ENCODE results near the gene LRFN5.

Gene LRFN5

DNA sequence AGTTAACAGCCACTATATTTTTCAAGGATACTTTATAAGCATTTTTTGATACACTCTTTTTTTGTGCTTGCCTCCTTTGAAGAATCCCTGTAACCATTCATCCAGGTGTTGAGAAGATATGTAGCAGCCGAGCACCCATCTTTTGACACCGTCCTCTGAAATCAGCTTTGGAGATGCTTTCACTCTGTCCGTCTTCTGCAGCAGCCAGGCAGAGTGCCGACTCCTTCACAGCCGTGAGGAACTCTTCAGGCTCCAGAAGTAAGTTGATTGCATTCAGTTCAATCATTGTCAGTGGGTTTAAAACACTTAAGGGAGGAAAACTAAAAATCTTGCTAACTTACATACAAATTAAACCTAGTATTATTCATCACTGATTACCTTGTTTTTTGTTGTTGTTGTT, 160.1 kb downstream of the LRFN5 start:
- H3K36me3 Mint-ChIP-seq (ENCODE audit: low read depth), result no peaks in the 10 kb centered on the region
- no peaks in the 10 kb centered on the region for H3K27me3 Mint-ChIP-seq (ENCODE audit: low read depth)
- no peak overlapping the region for H3K4me3 Mint-ChIP-seq

DNA sequence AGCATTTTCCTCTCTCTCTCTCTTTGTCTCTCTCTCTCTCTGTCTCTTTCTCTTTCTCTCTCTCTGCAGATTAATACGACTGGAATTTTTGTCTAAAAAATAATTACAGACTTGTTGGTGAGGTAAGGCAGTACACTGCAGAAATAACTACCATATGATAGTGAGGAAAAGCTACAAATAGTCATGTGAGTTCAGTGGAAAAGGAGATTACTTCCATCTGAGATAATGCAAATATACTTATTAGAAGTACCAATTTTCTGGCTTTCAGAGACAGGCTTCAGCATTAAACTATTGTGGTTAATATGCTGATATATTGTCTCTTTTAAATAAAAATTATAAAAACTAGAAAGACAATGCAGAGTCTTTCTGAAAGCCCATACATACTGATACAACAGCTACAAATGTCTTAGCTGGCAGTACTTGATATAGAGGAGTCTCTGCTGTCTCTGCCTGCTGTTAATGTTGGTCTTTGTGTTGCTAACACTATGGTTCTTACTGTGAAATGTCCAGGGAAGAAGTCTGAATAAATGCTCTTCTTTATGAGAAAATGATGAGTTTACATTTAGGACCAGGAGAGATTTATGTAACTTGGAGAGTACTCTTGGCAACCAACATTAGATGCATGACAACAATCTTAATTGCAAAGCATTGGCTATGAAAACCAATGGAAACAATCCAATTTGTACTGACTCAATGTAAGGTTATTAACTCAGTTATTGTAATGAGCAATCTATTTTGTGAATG, 167.0 kb downstream of the LRFN5 start:
- H3K9me3 Mint-ChIP-seq, result no peaks in the 10 kb centered on the region
- H3K4me3 Mint-ChIP-seq, result no peak overlapping the region
- H3K4me1 Mint-ChIP-seq (ENCODE audit: low read depth), result no peaks in the 10 kb centered on the region
- no peak for DNase-seq (ENCODE audit: low spot score)
- no peak overlapping the region for H3K27ac Mint-ChIP-seq
- H3K36me3 Mint-ChIP-seq (ENCODE audit: low read depth), result no peaks in the 10 kb centered on the region
- no peaks in the 10 kb centered on the region for H3K27me3 Mint-ChIP-seq (ENCODE audit: low read depth)

More for the DNA sequence above, 160.1 kb downstream of the LRFN5 start:
- Mint-ChIP-seq H3K9me3 (no peaks in the 10 kb centered on the region), H3K4me1 (ENCODE audit: low read depth) (no peaks in the 10 kb centered on the region), H3K27ac (no peak overlapping the region)
- no peak for DNase-seq (ENCODE audit: low spot score)

DNA sequence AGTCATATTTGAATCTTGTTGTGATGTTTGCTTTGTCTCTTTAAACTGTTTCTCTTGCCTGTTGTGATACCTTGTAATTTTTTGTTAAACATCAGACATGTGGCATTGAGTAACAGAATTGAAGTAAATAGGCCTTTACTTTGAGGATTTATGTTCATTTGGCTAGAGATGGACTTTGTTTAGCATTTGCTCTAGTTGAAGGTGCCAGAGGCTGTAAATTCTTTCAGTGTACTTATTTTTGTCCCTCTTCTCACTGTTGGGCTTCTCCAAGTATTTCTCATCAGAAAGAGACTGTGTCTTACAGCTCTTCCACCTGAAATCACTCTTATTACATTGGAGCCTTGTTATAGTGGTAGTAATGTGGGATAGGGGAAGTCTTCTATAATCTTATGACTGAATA, 175.8 kb downstream of the LRFN5 start:
- H3K4me3 Mint-ChIP-seq, result no peak overlapping the region
- H3K9me3 Mint-ChIP-seq, result no peaks in the 10 kb centered on the region
- H3K36me3 Mint-ChIP-seq (ENCODE audit: low read depth), result no peaks in the 10 kb centered on the region
- H3K4me1 Mint-ChIP-seq (ENCODE audit: low read depth), result no peaks in the 10 kb centered on the region
- DNase-seq (ENCODE audit: low spot score), result no peak
- H3K27me3 Mint-ChIP-seq (ENCODE audit: low read depth), result no peaks in the 10 kb centered on the region
- H3K27ac Mint-ChIP-seq, result no peak overlapping the region

DNA sequence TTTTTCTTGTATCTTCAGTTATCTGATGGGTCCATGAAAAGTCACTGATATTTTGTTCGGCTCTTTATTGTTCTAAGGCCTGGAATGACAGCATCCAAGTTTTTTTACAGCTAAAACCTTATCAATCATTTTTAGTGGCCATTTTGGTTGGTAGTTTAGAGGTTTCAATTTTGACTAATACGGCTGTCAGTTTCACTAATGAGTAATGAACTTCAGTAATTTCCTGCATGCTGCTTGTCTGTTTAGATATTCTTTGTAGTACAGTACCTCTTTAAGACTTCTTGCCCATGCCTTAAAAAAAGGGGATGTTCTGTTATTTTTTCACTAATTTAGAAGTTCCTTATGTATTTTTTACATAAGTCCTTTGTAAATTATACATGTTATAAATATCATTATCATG, 176.7 kb downstream of the LRFN5 start:
- H3K9me3 Mint-ChIP-seq, result no peaks in the 10 kb centered on the region
- no peaks in the 10 kb centered on the region for H3K4me1 Mint-ChIP-seq (ENCODE audit: low read depth)
- no peak for DNase-seq (ENCODE audit: low spot score)
- H3K4me3 Mint-ChIP-seq, result no peak overlapping the region
- no peaks in the 10 kb centered on the region for H3K27me3 Mint-ChIP-seq (ENCODE audit: low read depth)
- H3K36me3 Mint-ChIP-seq (ENCODE audit: low read depth), result no peaks in the 10 kb centered on the region
- no peak overlapping the region for H3K27ac Mint-ChIP-seq

DNA sequence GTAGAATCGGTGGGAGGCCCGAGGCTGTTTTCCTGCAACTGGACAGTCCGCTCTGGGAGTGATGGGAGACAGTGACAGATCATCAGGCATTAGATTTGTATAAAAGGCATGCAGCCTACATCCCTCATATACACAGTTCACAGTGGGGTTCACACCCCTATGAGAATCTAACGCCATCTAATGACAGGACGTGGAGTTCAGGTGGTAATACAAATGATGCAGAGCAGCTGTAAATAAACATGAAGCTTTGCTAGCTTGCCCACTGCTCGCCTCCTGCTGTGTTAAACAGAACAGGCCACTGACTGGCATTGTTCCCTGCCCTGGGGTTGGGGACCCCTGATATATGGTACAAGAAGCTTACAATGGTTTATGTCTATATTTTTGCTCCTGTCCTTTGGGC, 179.0 kb downstream of the LRFN5 start:
- H3K9me3 Mint-ChIP-seq, result no peaks in the 10 kb centered on the region
- H3K4me3 Mint-ChIP-seq, result no peak overlapping the region
- H3K27ac Mint-ChIP-seq, result no peak overlapping the region
- H3K27me3 Mint-ChIP-seq (ENCODE audit: low read depth), result no peaks in the 10 kb centered on the region
- no peaks in the 10 kb centered on the region for H3K4me1 Mint-ChIP-seq (ENCODE audit: low read depth)
- no peaks in the 10 kb centered on the region for H3K36me3 Mint-ChIP-seq (ENCODE audit: low read depth)
- no peak for DNase-seq (ENCODE audit: low spot score)

DNA sequence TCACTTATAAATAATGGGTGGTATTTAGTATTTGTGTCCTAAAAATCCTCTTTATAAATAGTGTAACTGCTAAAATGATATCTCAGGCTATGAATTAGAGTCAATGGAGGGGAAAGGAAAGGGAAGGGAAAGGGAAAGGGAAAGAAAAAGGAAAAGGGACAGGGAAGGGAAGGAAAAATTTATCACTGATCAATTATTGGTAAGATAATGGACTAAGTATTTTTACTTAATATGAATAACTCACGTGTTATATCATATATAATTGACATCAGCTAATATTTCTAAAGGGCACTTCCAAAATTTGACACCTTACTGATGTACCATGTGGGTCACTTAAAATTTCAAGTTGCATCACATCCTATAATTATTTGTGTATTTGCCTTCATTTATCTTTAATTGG, 193.1 kb downstream of the LRFN5 start:
- Mint-ChIP-seq H3K27ac (no peak overlapping the region), H3K36me3 (ENCODE audit: low read depth) (no peaks in the 10 kb centered on the region), H3K4me3 (no peak overlapping the region), H3K27me3 (ENCODE audit: low read depth) (no peaks in the 10 kb centered on the region), H3K4me1 (ENCODE audit: low read depth) (no peaks in the 10 kb centered on the region), H3K9me3 (peaks cover 7% of the 10 kb centered on the region)
- DNase-seq (ENCODE audit: low spot score), result no peak

DNA sequence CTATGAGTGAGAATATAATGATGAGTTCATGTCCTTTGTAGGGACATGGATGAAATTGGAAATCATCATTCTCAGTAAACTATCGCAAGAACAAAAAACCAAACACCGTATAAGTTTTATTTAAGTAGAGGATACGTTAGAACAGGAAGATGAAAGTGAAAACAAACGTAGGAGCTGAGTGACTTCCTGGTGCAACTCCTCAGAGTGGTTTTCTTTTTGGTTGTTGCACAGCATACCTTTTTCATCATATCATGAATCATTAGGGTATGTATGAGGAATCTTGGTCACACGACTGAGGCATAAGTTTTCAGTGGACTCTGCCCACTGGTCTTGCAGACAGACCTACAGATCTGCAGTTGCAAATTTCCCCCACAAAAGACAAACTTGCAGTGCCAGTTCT, 199.0 kb downstream of the LRFN5 start:
- Mint-ChIP-seq H3K36me3 (ENCODE audit: low read depth) (no peaks in the 10 kb centered on the region), H3K4me3 (no peak overlapping the region)

DNA sequence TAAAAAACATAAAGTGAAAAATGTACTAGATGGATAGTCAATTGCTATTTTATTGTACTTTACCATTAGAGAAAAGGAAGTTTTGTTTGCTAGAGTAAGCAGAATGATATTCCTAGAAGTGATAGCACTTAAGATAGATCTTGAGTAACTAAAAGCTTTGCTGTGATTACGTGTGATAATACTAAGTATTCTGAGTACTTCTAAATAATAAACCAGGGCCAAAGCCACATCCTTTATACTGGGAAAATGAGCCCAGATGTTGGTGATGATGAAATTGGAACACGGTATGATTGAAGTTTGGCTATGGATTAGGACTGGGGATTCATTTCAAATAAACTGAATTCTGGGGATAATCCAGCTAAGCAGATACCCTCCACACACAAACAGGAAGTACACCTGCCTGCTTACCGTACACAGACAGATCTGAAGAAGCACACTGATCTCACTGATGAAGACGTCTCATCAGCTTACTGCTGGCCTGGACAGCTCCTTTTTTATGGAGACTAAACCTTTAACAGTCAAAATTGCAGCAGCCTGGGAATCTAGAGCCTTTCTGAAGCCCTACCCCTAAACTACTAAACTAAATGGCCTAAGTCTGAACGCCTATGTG, 199.8 kb downstream of the LRFN5 start:
- Mint-ChIP-seq H3K9me3 (peaks cover 23% of the 10 kb centered on the region), H3K4me3 (no peak overlapping the region), H3K27me3 (ENCODE audit: low read depth) (no peaks in the 10 kb centered on the region), H3K4me1 (ENCODE audit: low read depth) (no peaks in the 10 kb centered on the region), H3K27ac (no peak overlapping the region), H3K36me3 (ENCODE audit: low read depth) (no peaks in the 10 kb centered on the region)
- no peak for DNase-seq (ENCODE audit: low spot score)

More for the DNA sequence above, 199.0 kb downstream of the LRFN5 start:
- no peak for DNase-seq (ENCODE audit: low spot score)
- H3K4me1 Mint-ChIP-seq (ENCODE audit: low read depth), result no peaks in the 10 kb centered on the region
- H3K9me3 Mint-ChIP-seq, result peaks cover 23% of the 10 kb centered on the region
- no peaks in the 10 kb centered on the region for H3K27me3 Mint-ChIP-seq (ENCODE audit: low read depth)
- no peak overlapping the region for H3K27ac Mint-ChIP-seq

DNA sequence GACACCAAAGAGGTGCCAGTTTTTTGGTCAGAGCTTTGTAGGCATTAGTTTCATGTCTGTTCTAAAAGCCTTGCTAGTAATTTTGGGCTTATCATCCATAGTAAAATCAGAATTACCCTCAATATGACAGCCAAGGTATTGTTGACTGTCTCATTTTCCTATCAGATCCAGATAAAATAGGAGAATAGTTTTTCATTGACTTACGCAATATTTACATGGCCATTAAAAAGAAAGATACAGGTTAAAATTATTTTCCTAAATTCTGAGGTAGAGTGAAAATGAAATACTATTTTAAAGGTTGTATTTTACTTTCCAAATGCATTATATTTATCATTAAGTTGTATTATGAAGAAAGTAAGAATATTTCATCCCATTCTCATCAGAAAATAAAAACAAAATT, 203.7 kb downstream of the LRFN5 start:
- peaks cover 18% of the 10 kb centered on the region for H3K9me3 Mint-ChIP-seq
- no peaks in the 10 kb centered on the region for H3K27me3 Mint-ChIP-seq (ENCODE audit: low read depth)
- no peak for DNase-seq (ENCODE audit: low spot score)
- H3K4me3 Mint-ChIP-seq, result no peak overlapping the region
- no peaks in the 10 kb centered on the region for H3K36me3 Mint-ChIP-seq (ENCODE audit: low read depth)
- no peak overlapping the region for H3K27ac Mint-ChIP-seq
- H3K4me1 Mint-ChIP-seq (ENCODE audit: low read depth), result no peaks in the 10 kb centered on the region

DNA sequence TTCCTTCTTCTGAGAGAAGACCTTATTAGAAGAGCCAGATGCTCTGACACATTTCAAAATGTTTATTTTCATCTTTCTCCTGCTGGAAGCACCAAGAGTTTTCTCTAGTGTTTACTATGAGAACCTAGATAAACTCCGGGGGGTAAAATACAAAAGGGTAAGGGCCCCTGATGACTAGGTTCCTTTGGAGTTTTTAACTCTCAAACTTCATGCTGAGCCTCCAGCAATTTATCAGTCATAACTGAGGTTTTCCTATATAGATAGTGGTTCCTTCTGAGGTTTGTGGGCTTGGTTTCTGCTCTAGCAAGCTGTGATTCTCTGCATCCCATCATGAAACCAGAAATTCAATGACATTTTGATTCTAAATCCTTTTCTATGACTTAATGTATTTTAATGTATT, 210.9 kb downstream of the LRFN5 start:
- Mint-ChIP-seq H3K27ac (no peak overlapping the region), H3K36me3 (ENCODE audit: low read depth) (no peaks in the 10 kb centered on the region), H3K4me3 (no peak overlapping the region), H3K4me1 (ENCODE audit: low read depth) (no peaks in the 10 kb centered on the region), H3K9me3 (peaks cover 4% of the 10 kb centered on the region), H3K27me3 (ENCODE audit: low read depth) (no peaks in the 10 kb centered on the region)
- no peak for DNase-seq (ENCODE audit: low spot score)

DNA sequence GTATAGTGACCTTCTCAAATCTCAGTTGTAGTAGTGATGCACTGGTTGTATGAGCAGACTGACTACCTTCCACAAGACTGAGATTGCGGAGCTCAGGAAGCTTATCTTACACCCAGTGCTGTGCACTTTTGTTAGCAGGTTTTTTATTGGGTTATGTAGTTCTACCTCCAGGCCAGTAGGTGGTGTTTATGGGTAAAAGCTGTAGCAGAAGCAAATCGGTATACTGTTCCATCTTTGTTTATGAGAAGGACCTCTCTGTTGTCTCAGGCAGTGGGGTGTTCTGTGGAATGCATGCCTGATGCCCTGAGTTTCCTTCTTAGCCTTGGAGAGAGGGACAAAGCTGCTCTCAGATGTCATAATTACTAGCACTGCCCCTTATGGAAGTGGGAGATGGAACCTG, 217.8 kb downstream of the LRFN5 start:
- Mint-ChIP-seq H3K4me3 (no peak overlapping the region), H3K4me1 (ENCODE audit: low read depth) (no peaks in the 10 kb centered on the region), H3K27ac (no peak overlapping the region), H3K36me3 (ENCODE audit: low read depth) (no peaks in the 10 kb centered on the region), H3K27me3 (ENCODE audit: low read depth) (no peaks in the 10 kb centered on the region), H3K9me3 (peaks cover 10% of the 10 kb centered on the region)
- DNase-seq (ENCODE audit: low spot score), result no peak

DNA sequence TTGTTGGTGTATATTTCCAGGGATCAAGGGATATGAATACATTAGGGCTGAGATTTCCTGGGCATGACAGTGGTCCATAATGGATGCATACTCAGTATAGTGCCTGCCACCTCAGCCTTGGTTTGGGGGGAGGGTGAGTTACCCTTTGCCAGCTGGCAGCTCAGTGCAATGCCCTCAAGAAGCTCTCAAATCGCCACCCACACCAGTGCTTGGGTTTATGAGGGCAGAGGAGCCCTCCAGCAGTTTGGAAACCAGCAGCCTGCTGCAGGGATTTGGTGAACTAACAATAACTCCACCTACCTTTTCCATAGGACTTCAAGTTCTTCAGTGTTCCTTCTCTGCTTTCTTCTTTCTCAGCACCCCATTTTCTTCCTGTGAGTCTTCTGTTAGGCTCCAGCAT, 218.9 kb downstream of the LRFN5 start:
- no peaks in the 10 kb centered on the region for H3K36me3 Mint-ChIP-seq (ENCODE audit: low read depth)
- no peak for DNase-seq (ENCODE audit: low spot score)
- H3K4me1 Mint-ChIP-seq (ENCODE audit: low read depth), result no peaks in the 10 kb centered on the region
- peaks cover 10% of the 10 kb centered on the region for H3K9me3 Mint-ChIP-seq
- no peak overlapping the region for H3K4me3 Mint-ChIP-seq
- H3K27ac Mint-ChIP-seq, result no peak overlapping the region
- H3K27me3 Mint-ChIP-seq (ENCODE audit: low read depth), result no peaks in the 10 kb centered on the region

DNA sequence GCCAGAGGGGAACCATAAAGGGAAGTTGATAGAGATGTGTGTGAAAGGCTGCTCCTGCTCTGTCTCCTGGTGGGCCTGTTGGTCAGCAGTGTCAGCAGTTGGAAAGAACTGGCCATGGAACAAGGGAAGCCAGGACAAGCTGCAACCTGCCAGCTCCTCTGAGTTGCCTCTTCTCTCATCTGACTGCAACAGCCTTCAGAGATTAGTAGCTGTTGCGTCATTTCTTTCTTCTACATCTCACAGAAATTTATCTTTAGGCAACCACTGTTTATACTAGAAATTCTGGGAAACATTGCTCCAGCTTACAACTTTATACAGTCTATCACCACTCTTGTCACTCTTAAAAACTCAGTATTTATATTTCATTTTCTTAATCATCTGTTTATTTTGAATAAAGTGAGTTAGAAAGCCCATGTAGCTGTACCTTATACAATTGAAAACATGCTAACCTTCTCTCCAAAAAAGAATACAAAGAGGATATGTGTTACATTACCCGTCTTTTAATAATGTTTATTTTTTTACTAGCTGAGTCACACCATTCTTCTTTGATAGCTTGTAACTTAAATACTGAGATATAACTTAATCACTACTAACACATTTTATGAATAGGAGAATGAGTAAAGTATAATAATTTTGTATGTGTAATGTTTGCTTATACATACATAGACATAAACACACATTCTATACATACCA, 224.2 kb downstream of the LRFN5 start:
- H3K4me3 Mint-ChIP-seq, result no peak overlapping the region
- DNase-seq (ENCODE audit: low spot score), result no peak
- no peak overlapping the region for H3K27ac Mint-ChIP-seq
- H3K4me1 Mint-ChIP-seq (ENCODE audit: low read depth), result no peaks in the 10 kb centered on the region
- H3K9me3 Mint-ChIP-seq, result peaks cover 6% of the 10 kb centered on the region
- no peaks in the 10 kb centered on the region for H3K36me3 Mint-ChIP-seq (ENCODE audit: low read depth)
- no peaks in the 10 kb centered on the region for H3K27me3 Mint-ChIP-seq (ENCODE audit: low read depth)

DNA sequence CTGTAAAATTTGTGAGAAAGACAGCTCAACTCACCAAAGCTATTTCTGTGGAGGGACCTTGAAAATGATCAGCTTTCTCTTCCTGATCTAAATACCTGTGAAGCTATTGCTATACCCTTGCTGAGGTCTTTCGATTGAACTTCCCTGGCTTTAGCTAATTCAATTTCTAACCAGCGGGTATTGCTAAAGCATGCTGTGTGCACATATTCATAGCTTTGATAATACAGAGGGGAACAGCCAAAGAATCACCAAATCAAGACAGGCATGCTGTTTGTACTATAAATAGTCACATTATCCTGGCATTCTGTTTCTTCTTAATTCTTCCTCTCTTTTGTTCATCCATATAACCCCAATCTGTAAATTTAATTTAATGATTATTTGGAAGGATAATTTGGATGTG, 233.0 kb downstream of the LRFN5 start:
- no peak for DNase-seq (ENCODE audit: low spot score)
- Mint-ChIP-seq H3K27me3 (ENCODE audit: low read depth) (no peaks in the 10 kb centered on the region), H3K4me1 (ENCODE audit: low read depth) (no peaks in the 10 kb centered on the region), H3K9me3 (peaks cover 6% of the 10 kb centered on the region), H3K27ac (no peak overlapping the region), H3K4me3 (no peak overlapping the region), H3K36me3 (ENCODE audit: low read depth) (no peaks in the 10 kb centered on the region)
